ENCODE data around the gene ZCCHC24. TPM values are rescaled to one million over a fixed set of nuclear protein-coding genes. Genes with fewer than 3 reads are reported as not detected.
A peak's percentile ranks its signal among the peaks of the same experiment; 100 is the strongest.

Gene ZCCHC24
- total RNA-seq, 1 donor from 2014 or later: 5.9 TPM

DNA sequence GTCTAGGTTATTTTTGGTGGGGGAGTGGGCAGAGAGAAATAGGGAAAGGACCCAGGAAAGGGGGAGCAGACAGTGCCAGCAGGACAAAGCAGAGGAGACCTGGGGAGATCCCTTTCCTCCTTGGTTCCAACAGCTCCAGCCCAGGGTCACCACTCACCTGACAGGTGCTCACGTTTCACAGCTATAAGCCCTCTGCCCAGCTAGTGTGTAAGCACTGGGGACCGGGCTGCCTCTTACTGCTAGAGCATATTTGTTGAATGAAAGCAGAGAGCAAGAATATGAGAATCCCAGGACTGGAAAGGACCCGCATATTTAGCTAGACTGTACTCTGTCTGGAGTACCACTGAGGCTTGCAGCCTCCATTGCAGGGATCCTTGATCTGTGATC, 6.7 kb downstream of the ZCCHC24 start:
- Histone ChIP-seq H3K36me3 (no peaks in the 10 kb centered on the region), H3K79me2 (ENCODE audit: low read depth) (peaks cover 1% of the 10 kb centered on the region), H3K9me3 (ENCODE audit: low read depth) (no peaks in the 10 kb centered on the region), H3K27me3 (peaks cover 3% of the 10 kb centered on the region), H3F3A (ENCODE audit: low read depth) (no peaks in the 10 kb centered on the region), H2AFZ (replicated peaks) (no peak overlapping the region), H3K9ac (no peak overlapping the region), H3K4me2 (no peak overlapping the region), H3K4me1 (peaks cover 18% of the 10 kb centered on the region), H3K4me3 (no peak overlapping the region), H4K20me1 (ENCODE audit: low read depth) (peaks cover 39% of the 10 kb centered on the region), H3K27ac (no peak overlapping the region)
- no peak for DNase-seq (ENCODE audit: low spot score)
- peaks cover 25% of the 10 kb centered on the region for H3K4me1 Mint-ChIP-seq
- H3K27ac Mint-ChIP-seq: no peak overlapping the region
- H3K36me3 Mint-ChIP-seq: peaks cover 3% of the 10 kb centered on the region
- H3K9me3 Mint-ChIP-seq: no peaks in the 10 kb centered on the region
- H3K4me3 Mint-ChIP-seq: no peak overlapping the region
- no peak for TF ChIP-seq EZH2phosphoT487 (IDR thresholded peaks at IDR 0.05)
- no peak for TF ChIP-seq EZH2 (IDR thresholded peaks at IDR 0.05)
- TF ChIP-seq, protein P1, sequence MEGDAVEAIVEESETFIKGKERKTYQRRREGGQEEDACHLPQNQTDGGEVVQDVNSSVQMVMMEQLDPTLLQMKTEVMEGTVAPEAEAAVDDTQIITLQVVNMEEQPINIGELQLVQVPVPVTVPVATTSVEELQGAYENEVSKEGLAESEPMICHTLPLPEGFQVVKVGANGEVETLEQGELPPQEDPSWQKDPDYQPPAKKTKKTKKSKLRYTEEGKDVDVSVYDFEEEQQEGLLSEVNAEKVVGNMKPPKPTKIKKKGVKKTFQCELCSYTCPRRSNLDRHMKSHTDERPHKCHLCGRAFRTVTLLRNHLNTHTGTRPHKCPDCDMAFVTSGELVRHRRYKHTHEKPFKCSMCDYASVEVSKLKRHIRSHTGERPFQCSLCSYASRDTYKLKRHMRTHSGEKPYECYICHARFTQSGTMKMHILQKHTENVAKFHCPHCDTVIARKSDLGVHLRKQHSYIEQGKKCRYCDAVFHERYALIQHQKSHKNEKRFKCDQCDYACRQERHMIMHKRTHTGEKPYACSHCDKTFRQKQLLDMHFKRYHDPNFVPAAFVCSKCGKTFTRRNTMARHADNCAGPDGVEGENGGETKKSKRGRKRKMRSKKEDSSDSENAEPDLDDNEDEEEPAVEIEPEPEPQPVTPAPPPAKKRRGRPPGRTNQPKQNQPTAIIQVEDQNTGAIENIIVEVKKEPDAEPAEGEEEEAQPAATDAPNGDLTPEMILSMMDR (IDR thresholded peaks at IDR 0.05): no peak
- peaks cover 4% of the 10 kb centered on the region for H3K27me3 Mint-ChIP-seq (ENCODE audit: insufficient read depth, low read depth)

DNA sequence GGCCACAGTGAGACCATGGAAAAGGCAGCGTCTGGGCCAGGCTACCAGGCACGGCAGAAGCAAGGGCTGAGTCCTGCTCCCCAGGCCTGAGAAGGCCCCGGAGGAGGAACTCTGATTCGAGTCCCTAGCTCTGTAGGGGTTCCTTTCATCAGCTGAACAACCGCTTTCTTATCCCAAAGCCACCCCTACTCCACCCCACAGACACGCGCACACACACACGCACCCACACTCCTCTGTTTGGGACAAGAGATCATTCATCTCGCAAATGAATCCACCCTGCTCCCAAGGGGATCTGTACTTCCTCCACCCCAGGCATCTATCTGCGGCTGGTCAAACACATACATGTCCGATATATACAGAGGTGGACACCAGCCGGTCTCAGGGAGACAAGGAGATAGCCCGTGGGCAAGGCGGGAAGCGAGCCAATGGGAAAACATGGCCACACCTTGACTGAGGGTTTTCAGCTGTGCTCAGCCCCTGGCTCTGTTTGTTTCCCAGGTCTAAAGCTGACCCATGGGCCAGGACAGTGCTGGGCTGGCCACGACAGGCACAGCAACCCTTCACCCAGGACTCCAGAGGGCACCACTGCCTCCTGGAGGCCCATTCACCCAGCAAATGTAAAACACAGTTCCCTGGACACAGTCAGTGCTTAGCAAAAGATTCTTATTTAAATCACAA, 7.3 kb downstream of the ZCCHC24 start:
- TF ChIP-seq, protein P1 (IDR thresholded peaks at IDR 0.05): peak; percentile 31
- no peak for TF ChIP-seq EZH2 (IDR thresholded peaks at IDR 0.05)
- TF ChIP-seq EZH2phosphoT487 (IDR thresholded peaks at IDR 0.05): no peak
- no peak overlapping the region for H3K4me2 ChIP-seq
- H3K4me1 ChIP-seq: peaks cover 15% of the 10 kb centered on the region
- no peaks in the 10 kb centered on the region for H3K9me3 ChIP-seq (ENCODE audit: low read depth)
- no peak overlapping the region for H3K4me3 ChIP-seq
- Mint-ChIP-seq H3K9me3 (no peaks in the 10 kb centered on the region), H3K36me3 (peaks cover 3% of the 10 kb centered on the region), H3K4me3 (no peak overlapping the region), H3K27me3 (ENCODE audit: insufficient read depth, low read depth) (peaks cover 4% of the 10 kb centered on the region), H3K27ac (peak overlapping the region; percentile 43), H3K4me1 (peaks cover 22% of the 10 kb centered on the region)
- DNase-seq (ENCODE audit: low spot score): no peak
- H3K27ac ChIP-seq: no peak overlapping the region
- H3K27me3 ChIP-seq: no peaks in the 10 kb centered on the region
- H3K79me2 ChIP-seq (ENCODE audit: low read depth): no peaks in the 10 kb centered on the region
- peaks cover 34% of the 10 kb centered on the region for H4K20me1 ChIP-seq (ENCODE audit: low read depth)
- H3K9ac ChIP-seq: no peak overlapping the region
- H3F3A ChIP-seq (ENCODE audit: low read depth): no peaks in the 10 kb centered on the region
- no peaks in the 10 kb centered on the region for H3K36me3 ChIP-seq
- H2AFZ ChIP-seq (replicated peaks): no peak overlapping the region

DNA sequence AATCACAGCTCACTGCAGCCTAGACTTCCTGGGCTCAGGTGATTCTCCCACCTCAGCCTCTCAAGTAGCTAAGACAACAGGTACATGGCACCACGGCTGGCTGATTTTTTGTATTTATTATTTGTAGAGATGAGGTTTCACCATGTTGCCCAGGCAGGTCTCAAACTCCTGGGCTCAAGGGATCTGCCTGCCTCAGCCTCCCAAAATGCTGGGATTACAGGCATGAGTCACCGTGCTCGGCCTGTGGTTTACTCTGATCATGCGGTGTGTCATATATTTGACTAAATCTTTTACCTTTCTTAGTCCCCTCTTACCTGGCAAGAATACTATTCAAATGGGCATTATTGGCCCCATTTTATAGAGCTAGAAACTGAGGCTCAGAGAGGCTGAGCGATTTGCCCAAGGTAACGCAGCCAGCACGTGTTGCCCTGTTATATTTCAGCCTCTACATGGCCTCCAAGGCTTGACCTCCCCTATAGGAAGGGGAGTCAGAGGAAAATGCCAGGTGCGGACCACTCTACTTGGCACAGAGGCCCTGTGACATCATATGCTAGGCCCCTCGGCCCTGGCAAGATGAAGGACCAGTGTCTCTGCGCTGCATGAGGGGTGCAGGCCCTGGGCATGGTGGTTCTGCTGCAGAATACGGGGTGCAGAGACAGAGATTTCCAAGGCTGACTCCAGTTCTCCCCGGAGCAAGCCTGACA, 8.2 kb downstream of the ZCCHC24 start:
- Mint-ChIP-seq H3K27me3 (ENCODE audit: insufficient read depth, low read depth) (peaks cover 6% of the 10 kb centered on the region), H3K36me3 (peaks cover 3% of the 10 kb centered on the region), H3K4me1 (peaks cover 22% of the 10 kb centered on the region), H3K4me3 (no peak overlapping the region), H3K27ac (peak overlapping the region; percentile 43), H3K9me3 (no peaks in the 10 kb centered on the region)
- Histone ChIP-seq H3K4me2 (no peak overlapping the region), H3K4me3 (no peak overlapping the region), H3K27me3 (no peaks in the 10 kb centered on the region), H4K20me1 (ENCODE audit: low read depth) (peaks cover 30% of the 10 kb centered on the region), H3K9ac (no peak overlapping the region), H3F3A (ENCODE audit: low read depth) (no peaks in the 10 kb centered on the region), H3K9me3 (ENCODE audit: low read depth) (no peaks in the 10 kb centered on the region), H3K27ac (no peak overlapping the region), H3K79me2 (ENCODE audit: low read depth) (no peaks in the 10 kb centered on the region), H2AFZ (replicated peaks) (no peak overlapping the region), H3K4me1 (peaks cover 16% of the 10 kb centered on the region), H3K36me3 (no peaks in the 10 kb centered on the region)
- TF ChIP-seq EZH2 (IDR thresholded peaks at IDR 0.05): no peak
- no peak for DNase-seq (ENCODE audit: low spot score)

DNA sequence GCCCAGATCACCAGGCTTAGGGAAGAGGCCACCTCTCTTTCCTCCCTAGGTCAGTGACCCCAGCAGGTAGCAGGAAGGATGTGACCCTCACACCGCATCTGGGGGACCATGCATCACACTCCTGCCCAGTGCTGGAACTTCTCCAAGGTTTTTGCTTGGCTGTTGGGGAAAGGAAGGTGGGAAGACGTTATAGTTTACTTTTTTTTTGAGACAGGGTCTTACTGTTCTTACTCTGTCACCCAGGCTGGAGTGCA, 8.6 kb downstream of the ZCCHC24 start:
- no peaks in the 10 kb centered on the region for H3K79me2 ChIP-seq (ENCODE audit: low read depth)
- Mint-ChIP-seq H3K36me3 (peaks cover 3% of the 10 kb centered on the region), H3K4me1 (peaks cover 22% of the 10 kb centered on the region), H3K9me3 (no peaks in the 10 kb centered on the region), H3K27ac (no peak overlapping the region), H3K27me3 (ENCODE audit: insufficient read depth, low read depth) (peaks cover 6% of the 10 kb centered on the region), H3K4me3 (no peak overlapping the region)
- no peak overlapping the region for H3K9ac ChIP-seq
- no peaks in the 10 kb centered on the region for H3K9me3 ChIP-seq (ENCODE audit: low read depth)
- H3K27ac ChIP-seq: no peak overlapping the region
- H3K4me2 ChIP-seq: no peak overlapping the region
- no peaks in the 10 kb centered on the region for H3K27me3 ChIP-seq
- no peak for DNase-seq (ENCODE audit: low spot score)
- no peaks in the 10 kb centered on the region for H3F3A ChIP-seq (ENCODE audit: low read depth)
- H4K20me1 ChIP-seq (ENCODE audit: low read depth): peaks cover 30% of the 10 kb centered on the region
- H3K4me1 ChIP-seq: peaks cover 21% of the 10 kb centered on the region
- no peak overlapping the region for H3K4me3 ChIP-seq
- no peak for TF ChIP-seq EZH2phosphoT487 (IDR thresholded peaks at IDR 0.05)
- no peak for TF ChIP-seq EZH2 (IDR thresholded peaks at IDR 0.05)
- TF ChIP-seq, protein P1 (IDR thresholded peaks at IDR 0.05): no peak
- H2AFZ ChIP-seq (replicated peaks): no peak overlapping the region
- H3K36me3 ChIP-seq: no peaks in the 10 kb centered on the region
